CD14-positive monocyte (primary cell): ENCODE measurements around the gene MBOAT7. TPM values are rescaled to one million over a fixed set of nuclear protein-coding genes. Genes with fewer than 3 reads are reported as not detected.

ENCODE experiments used
- DNase-seq, 3 donors: peaks; one replicate each; pipeline ENCODE4 v3.0.0-alpha.2; 2011 to 2022
- H2AFZ ChIP-seq: 2 replicates; pipeline ENCODE4 v1.6.0; 2012; ENCODE audit warnings: mild to moderate bottlenecking, low read depth, low read length, inconsistent platforms; ENCODE audit not compliant: insufficient read depth, poor library complexity, severe bottlenecking
- H3K27ac ChIP-seq, 2 donors: 1 replicate in 1 of 2; 2 replicates in 1 of 2; pipeline ENCODE4 v1.5.1; 2012 to 2013; ENCODE audit warnings: low read length in 2 of 2, control low read depth in 1 of 2, inconsistent platforms in 1 of 2, low read depth in 1 of 2, mild to moderate bottlenecking in 1 of 2
- H3K27me3 ChIP-seq, 2 donors: one replicate each; pipeline versions ENCODE4 v1.6.0 to v1.6.1; 2011 to 2013; ENCODE audit warnings: low read length in 2 of 2; ENCODE audit not compliant: control insufficient read depth in 2 of 2, insufficient read depth in 2 of 2
- H3K36me3 ChIP-seq, 2 donors: replicated peaks in 1 of 2; 1 replicate in 1 of 2; 2 replicates in 1 of 2; pipeline versions ENCODE4 v1.5.1 to v1.6.1; 2012 to 2013; ENCODE audit warnings: low read length in 2 of 2, control low read depth in 1 of 2, inconsistent platforms in 1 of 2, mild to moderate bottlenecking in 1 of 2; ENCODE audit not compliant: insufficient read depth in 2 of 2, control insufficient read depth in 1 of 2
- H3K4me1 ChIP-seq, 2 donors: 1 replicate in 1 of 2; 2 replicates in 1 of 2; pipeline versions ENCODE4 v1.5.1 to v1.6.1; 2012 to 2013; ENCODE audit warnings: low read length in 2 of 2, control low read depth in 1 of 2, inconsistent platforms in 1 of 2, mild to moderate bottlenecking in 1 of 2, moderate library complexity in 1 of 2; ENCODE audit not compliant: insufficient read depth in 2 of 2, control insufficient read depth in 1 of 2
- H3K4me2 ChIP-seq: replicated peaks from 2 replicates; pipeline ENCODE3; 2012; ENCODE audit warnings: low read length, moderate library complexity, mild to moderate bottlenecking; ENCODE audit not compliant: poor library complexity, severe bottlenecking; ENCODE audit errors: extremely low read depth
- H3K4me3 ChIP-seq, 3 experiments: fragments of 200-600 bp in 1 of 3; sonication (generic) in 1 of 3; replicated peaks in 1 of 3; 1 replicate in 2 of 3; 2 replicates in 1 of 3; pipeline ENCODE4 v1.5.1; 2011 to 2013; ENCODE audit warnings: low read length in 3 of 3, mild to moderate bottlenecking in 3 of 3, control low read depth in 2 of 3, low read depth in 2 of 3, inconsistent platforms in 1 of 3, moderate library complexity in 1 of 3
- H3K79me2 ChIP-seq: 2 replicates; pipeline ENCODE4 v1.6.0; 2012; ENCODE audit warnings: mild to moderate bottlenecking, control low read depth, inconsistent platforms, low read length, moderate library complexity; ENCODE audit not compliant: insufficient read depth
- H3K9ac ChIP-seq: 2 replicates; pipeline ENCODE4 v1.6.0; 2017; ENCODE audit warnings: low read length, mild to moderate bottlenecking; ENCODE audit not compliant: insufficient read depth, poor library complexity, severe bottlenecking
- H3K9me3 ChIP-seq, 2 donors: replicated peaks in 1 of 2; 1 replicate in 1 of 2; 2 replicates in 1 of 2; pipeline versions ENCODE4 v1.5.1 to v1.6.1; 2012 to 2013; ENCODE audit warnings: low read length in 2 of 2, control low read depth in 1 of 2; ENCODE audit not compliant: control insufficient read depth in 1 of 2, insufficient read depth in 1 of 2
- H4K20me1 ChIP-seq: 2 replicates; pipeline ENCODE4 v1.6.0; 2012; ENCODE audit warnings: mild to moderate bottlenecking, low read length, control low read depth, moderate library complexity; ENCODE audit not compliant: insufficient read depth
- H3K27ac Mint-ChIP-seq, 7 donors: one replicate each; pipeline ENCODE4 v1.8.0; 2020; ENCODE audit warnings: mild to moderate bottlenecking in 7 of 7, mixed read lengths in 7 of 7, moderate library complexity in 6 of 7, inconsistent platforms in 2 of 7
- H3K27me3 Mint-ChIP-seq, 3 donors: one replicate each; pipeline ENCODE4 v1.8.0; 2021 to 2022; ENCODE audit warnings: low read depth in 3 of 3, mild to moderate bottlenecking in 3 of 3, mixed read lengths in 3 of 3, moderate library complexity in 3 of 3, inconsistent platforms in 1 of 3
- H3K36me3 Mint-ChIP-seq, 2 donors: one replicate each; pipeline ENCODE4 v1.8.0; 2020; ENCODE audit warnings: mixed read lengths in 2 of 2, inconsistent platforms in 1 of 2, mild to moderate bottlenecking in 1 of 2
- H3K4me1 Mint-ChIP-seq: one replicate; pipeline ENCODE4 v1.8.0; 2020; ENCODE audit warnings: mild to moderate bottlenecking, mixed read lengths
- H3K4me3 Mint-ChIP-seq, 2 donors: one replicate each; pipeline ENCODE4 v1.8.0; 2020; ENCODE audit warnings: mild to moderate bottlenecking in 2 of 2, mixed read lengths in 2 of 2, moderate library complexity in 1 of 2
- H3K9me3 Mint-ChIP-seq, 7 donors: one replicate each; pipeline ENCODE4 v1.8.0; 2020 to 2022; ENCODE audit warnings: mixed read lengths in 7 of 7, mild to moderate bottlenecking in 6 of 7, moderate library complexity in 6 of 7, inconsistent platforms in 2 of 7
- CTCF ChIP-seq: fragments of 200-600 bp; IDR thresholded peaks from one replicate; pipeline ENCODE4 v1.8.0; 2022; ENCODE audit warnings: antibody characterized with exemption, mild to moderate bottlenecking
- WGBS: methylation state at CpG from one replicate; pipeline ENCODE4 v1.1.5; 2013; ENCODE audit warnings: missing lambda C conversion rate; ENCODE audit not compliant: insufficient coverage; 5-methylcytosine and 5-hydroxymethylcytosine counted together
- intact Hi-C, 2 donors: fragments of 100-400 bp; cut with micrococcal nuclease; formaldehyde crosslinking; loops; one replicate each; pipeline versions ENCODE4 v1.15.0 to v1.15.1; 2023
- polyA plus RNA-seq, 3 donors: library from polyadenylated mRNA; depleted of rRNA in 1 of 3; unstranded in 2 of 3; stranded (reverse) in 1 of 3; fragments of 300-500 nt in 2 of 3; fragments of >200 nt in 1 of 3; fragmentation: Illumina TruSeq in 2 of 3; gene quantifications; 1 replicate in 2 of 3; 2 replicates in 1 of 3; pipeline ENCODE4 v1.2.3, GENCODE V29; 2012 to 2021

The MBOAT7 gene
- polyA plus RNA-seq, 3 donors, result 84.0 to 115 (median 111) TPM

DNA sequence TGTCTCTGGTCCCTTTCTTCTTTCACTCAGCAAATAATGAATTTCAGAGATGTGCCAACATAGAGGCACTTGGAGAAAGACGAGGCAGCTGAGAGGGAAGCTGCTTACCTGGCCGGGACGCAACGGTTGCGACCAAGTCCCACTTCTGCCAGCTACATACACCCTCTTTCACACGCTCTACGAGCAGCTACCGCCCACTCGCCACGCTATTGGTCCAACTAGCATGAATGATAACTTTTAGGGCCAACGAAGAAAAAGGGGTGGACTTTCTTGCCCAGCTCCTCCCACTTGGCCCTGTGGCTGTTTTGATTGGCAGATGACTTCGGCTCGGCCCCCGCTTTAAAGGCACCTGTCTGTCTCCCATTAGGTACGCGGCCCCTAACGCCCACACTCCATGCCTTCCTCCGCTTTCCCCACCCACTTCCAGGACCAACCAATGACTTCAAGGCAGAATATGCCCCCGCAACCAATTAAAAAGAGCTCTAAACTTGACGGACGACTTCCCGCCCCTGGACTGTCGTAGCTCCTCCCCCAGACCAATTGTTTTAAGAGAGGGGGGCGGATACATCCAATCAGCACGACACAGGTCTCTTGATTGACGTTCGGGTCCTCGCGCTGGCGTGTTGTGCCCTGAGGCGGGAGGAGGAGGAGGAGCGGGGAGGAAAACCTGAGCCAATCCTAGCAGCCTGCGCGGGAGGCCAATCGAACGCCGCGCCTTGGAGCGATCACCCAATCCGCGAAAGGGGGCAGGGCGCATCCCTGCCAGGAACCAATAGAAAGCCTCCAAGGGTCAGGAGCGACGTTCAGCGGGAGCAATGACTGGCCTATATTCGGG lies 52.3 kb downstream of the MBOAT7 start:
- no peak for TF ChIP-seq CTCF
- Histone ChIP-seq H4K20me1 (peaks cover 40% of the 10 kb centered on the region), H3K9ac (peak overlapping the region; percentile 100), H3K27ac (peak overlapping the region; percentile 21 to 91), H3K79me2 (peaks cover 45% of the 10 kb centered on the region), H3K36me3 (peaks cover 21 to 30% of the 10 kb centered on the region in 2 donors), H3K9me3 (peaks cover 0 to 2% of the 10 kb centered on the region in 2 donors), H2AFZ (peak overlapping the region; percentile 74), H3K4me3 (peak overlapping the region; percentile 66 to 92 (median 87)), H3K4me2 (peak overlapping the region; percentile 93), H3K4me1 (peaks cover 28 to 39% of the 10 kb centered on the region in 2 donors), H3K27me3 (peaks cover 0 to 3% of the 10 kb centered on the region in 2 donors)
- WGBS, result 0% methylated on average over 42 of the region's 46 CpGs
- Mint-ChIP-seq H3K27ac (peak overlapping the region; percentile 82 to 95 (median 94)), H3K9me3 (peaks cover 0 to 2% (median 0%) of the 10 kb centered on the region in 7 donors), H3K4me3 (peak overlapping the region; percentile 82 to 93), H3K27me3 (peaks cover 2 to 12% (median 2%) of the 10 kb centered on the region in 3 donors), H3K4me1 (peaks cover 38% of the 10 kb centered on the region), H3K36me3 (peaks cover 11 to 31% of the 10 kb centered on the region in 2 donors)
- peak; percentile 100 for DNase-seq
- intact Hi-C loops, result loop anchor here (1.0 to 2.0 kb wide), 3 partner anchors 22 to 35 kb away; partner anchors contain the start of genes LENG1 (in 2 of the 2) and NDUFA3 (in 1 of the 2)

DNA sequence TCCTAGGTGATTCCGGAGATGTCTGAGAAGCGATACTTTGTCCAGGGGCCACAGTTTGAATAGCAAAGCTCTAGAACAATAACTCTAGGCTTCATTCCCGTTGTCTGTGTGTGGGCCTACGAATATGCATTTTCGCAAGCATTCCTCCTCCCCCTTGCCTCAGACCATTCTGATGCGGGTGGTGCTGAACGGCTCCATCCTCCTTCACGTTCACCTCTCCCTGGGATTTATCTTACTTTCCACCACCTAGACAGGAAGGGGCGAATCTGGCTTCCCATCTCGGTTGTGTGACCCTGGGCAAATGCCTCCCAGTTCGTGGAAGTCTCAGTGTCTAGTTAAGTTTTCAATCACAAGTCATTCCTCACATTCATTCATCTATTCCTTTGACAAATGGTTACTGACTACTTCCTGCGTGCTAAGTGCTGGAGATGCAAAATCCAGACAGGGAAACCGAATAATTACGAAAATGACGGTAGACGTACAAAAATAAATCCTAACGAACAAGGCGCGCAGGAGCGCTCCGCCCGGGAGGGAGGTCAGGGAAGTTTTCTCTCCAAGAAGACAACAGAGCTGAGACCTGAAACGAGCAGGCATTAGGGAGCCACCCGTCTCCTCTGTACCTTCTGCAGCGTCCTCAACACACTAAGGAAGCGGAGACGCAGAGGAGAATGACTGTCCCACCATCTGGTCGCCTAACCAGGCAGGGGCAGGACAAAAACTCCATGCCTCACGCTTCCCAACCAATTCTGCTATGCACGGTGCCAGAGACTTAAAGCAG lies 53.1 kb downstream of the MBOAT7 start:
- intact Hi-C loops, result loop anchor here in 1 of 2 donors (2.0 kb wide), 1 partner anchor 23 kb away; the partner anchor contains the start of gene LENG1
- Mint-ChIP-seq H3K27ac (peak overlapping the region in 6 of 7 donors; percentile 0 to 94 (median 92)), H3K4me1 (peaks cover 37% of the 10 kb centered on the region), H3K4me3 (peak overlapping the region; percentile 82 to 93), H3K27me3 (peaks cover 2 to 12% (median 2%) of the 10 kb centered on the region in 3 donors), H3K9me3 (peaks cover 0 to 2% (median 0%) of the 10 kb centered on the region in 7 donors), H3K36me3 (peaks cover 13 to 32% of the 10 kb centered on the region in 2 donors)
- Histone ChIP-seq H3K4me3 (peak overlapping the region; percentile 39 to 76 (median 41)), H3K36me3 (peaks cover 20 to 30% of the 10 kb centered on the region in 2 donors), H3K9ac (peak overlapping the region; percentile 29), H3K4me1 (peaks cover 28 to 39% of the 10 kb centered on the region in 2 donors), H3K9me3 (peaks cover 0 to 2% of the 10 kb centered on the region in 2 donors), H3K4me2 (peak overlapping the region; percentile 87), H3K27me3 (peaks cover 0 to 3% of the 10 kb centered on the region in 2 donors), H3K27ac (peak overlapping the region; percentile 9 to 62), H3K79me2 (peaks cover 37% of the 10 kb centered on the region), H4K20me1 (peaks cover 32% of the 10 kb centered on the region), H2AFZ (peak overlapping the region; percentile 74)
- TF ChIP-seq CTCF, result no peak
- peak in 1 of 3 donors; percentile 8 for DNase-seq
- 5% methylated on average over 29 of the region's 30 CpGs for WGBS
